Left kidney (tissue), 2 donors: ENCODE data around the gene METTL5. TPM values are rescaled to one million over a fixed set of nuclear protein-coding genes. Genes with fewer than 3 reads are reported as not detected.
"Not testable (repeated sequence)": the region's sequence is repeated elsewhere in the genome, so short reads cannot be mapped to it uniquely, and the experiment has no call there.

Experiments
- DNase-seq: peaks from one replicate; pipeline ENCODE4 v3.0.0-alpha.2; 2013
- polyA plus RNA-seq: library from polyadenylated mRNA; unstranded; fragments of 120-200 nt; gene quantifications from one replicate; pipeline ENCODE4 v1.2.1, GENCODE V29; 2013; ENCODE audit not compliant: insufficient read length

The METTL5 gene
- polyA plus RNA-seq, 1 donor: 55.1 TPM

GRCh38 chr2:169839954-169840746 lies 15.4 kb upstream of the METTL5 start:
- DNase-seq: no peak

- DNase-seq: no peak
These were observed 14.2 kb upstream of the METTL5 start for GRCh38 chr2:169838743-169839489.

GRCh38 chr2:169834401-169834800 lies 9.7 kb upstream of the METTL5 start:
- DNase-seq: no peak

- DNase-seq: peak; percentile 18
These were observed 3.6 kb upstream of the METTL5 start for GRCh38 chr2:169828141-169828811.

- DNase-seq: peak; percentile 90
These were observed 2.8 kb upstream of the METTL5 start, which contains the start of gene UBR3 for GRCh38 chr2:169827272-169828140. TSS of gene UBR3 (plus strand) at chr2:169827454. CDS start at chr2:169827508, 54 bp downstream.

- no peak for DNase-seq
These were observed 721 bp downstream of the METTL5 start for GRCh38 chr2:169823996-169824372.

GRCh38 chr2:169822785-169823392 lies 1.8 kb downstream of the METTL5 start:
- DNase-seq: no peak

- DNase-seq: no peak
These were observed 2.7 kb downstream of the METTL5 start for GRCh38 chr2:169822036-169822435.

- not testable (repeated sequence) for DNase-seq
These were observed 4.6 kb downstream of the METTL5 start for GRCh38 chr2:169820101-169820500.

- no peak for DNase-seq
These were observed 5.6 kb downstream of the METTL5 start for GRCh38 chr2:169819106-169819505.

GRCh38 chr2:169818241-169818640 lies 6.5 kb downstream of the METTL5 start:
- DNase-seq: no peak

GRCh38 chr2:169817369-169817768 lies 7.3 kb downstream of the METTL5 start:
- not testable (repeated sequence) for DNase-seq

- not testable (repeated sequence) for DNase-seq
These were observed 7.7 kb downstream of the METTL5 start for GRCh38 chr2:169816961-169817360.

GRCh38 chr2:169815849-169816248 lies 8.9 kb downstream of the METTL5 start:
- DNase-seq: no peak

- DNase-seq: no peak
These were observed 16.5 kb downstream of the METTL5 start for GRCh38 chr2:169808221-169808620.

GRCh38 chr2:169806586-169806985 lies 18.1 kb downstream of the METTL5 start:
- DNase-seq: no peak

GRCh38 chr2:169803480-169803879 lies 21.2 kb downstream of the METTL5 start:
- no peak for DNase-seq

GRCh38 chr2:169798718-169799592 lies 25.8 kb downstream of the METTL5 start, which contains the start of gene SSB:
TSS of gene SSB (plus strand) at chr2:169798871. CDS start at chr2:169800961, 2,090 bp downstream.
- DNase-seq: peak; percentile 93

GRCh38 chr2:169798397-169798717 lies 26.3 kb downstream of the METTL5 start:
- DNase-seq: no peak

GRCh38 chr2:169797601-169798000 lies 27.1 kb downstream of the METTL5 start:
- DNase-seq: no peak
